ENCODE data around the gene PLD6.

DNA sequence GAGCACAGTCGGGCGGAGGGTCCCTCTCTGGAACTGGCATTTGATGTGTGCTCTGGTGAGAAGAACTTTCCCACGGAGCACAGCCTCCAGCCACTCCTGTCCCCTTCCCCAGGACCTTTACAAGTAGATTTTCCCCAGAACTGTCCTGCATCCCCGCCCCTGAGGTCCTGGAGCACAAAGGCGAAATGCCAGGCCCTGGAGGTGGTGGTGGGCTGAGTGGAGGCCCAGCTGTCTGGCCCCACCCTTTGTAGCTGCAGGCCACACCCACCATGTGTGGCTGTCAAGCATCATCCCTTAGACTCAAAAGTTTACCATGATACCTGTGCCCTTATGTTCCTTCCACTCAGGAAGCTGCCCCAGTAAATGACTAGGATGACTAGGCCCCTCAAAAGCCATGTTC is 37.7 kb downstream of the PLD6 start:
- TF ChIP-seq CTCF (conservative IDR thresholded peaks at IDR 0.05; ENCODE audit: low read depth, low read length) (no peak), EZH2 (IDR thresholded peaks at IDR 0.05; ENCODE audit: borderline replicate concordance, low read depth, low read length, poor library complexity, severe bottlenecking) (no peak)
